Lower lobe of right lung (tissue), 2 donors: Measurements from ENCODE around the gene RAP1GAP. TPM values are rescaled to one million over a fixed set of nuclear protein-coding genes. Genes with fewer than 3 reads are reported as not detected.

ENCODE experiments used
- ATAC-seq, 2 donors: fragments of 200-7000 bp; cut with Tn5 transposase; one replicate each; pipeline ENCODE4 v1.9.1; 2020 to 2022; ENCODE audit warnings: mild to moderate bottlenecking in 2 of 2, moderate library complexity in 2 of 2
- DNase-seq: peaks from one replicate; pipeline ENCODE4 v3.0.0-alpha.2; 2020
- H3K27ac ChIP-seq: fragments of 200-600 bp; one replicate; pipeline ENCODE4 v1.8.0; 2022
- H3K27me3 ChIP-seq: fragments of 200-600 bp; one replicate; pipeline ENCODE4 v1.8.0; 2022; ENCODE audit warnings: low read depth
- H3K36me3 ChIP-seq: fragments of 200-600 bp; one replicate; pipeline ENCODE4 v1.8.0; 2022; ENCODE audit warnings: mild to moderate bottlenecking
- H3K4me1 ChIP-seq: fragments of 200-600 bp; one replicate; pipeline ENCODE4 v1.8.0; 2022
- H3K4me3 ChIP-seq: fragments of 200-600 bp; one replicate; pipeline ENCODE4 v1.8.0; 2022; ENCODE audit warnings: mild to moderate bottlenecking
- H3K9me3 ChIP-seq: fragments of 200-600 bp; one replicate; pipeline ENCODE4 v1.8.0; 2022
- intact Hi-C: fragments of 100-400 bp; cut with DNase I; formaldehyde crosslinking; loops from one replicate; pipeline ENCODE4 v1.11.0; 2022
- total RNA-seq: library from RNA; stranded (reverse); fragmentation: NEBNext Ultra II Directional; extraction: Animal tissue kit (Norgen Biotek cat#: 25700); gene quantifications from one replicate; pipeline ENCODE4 v1.2.1, GENCODE V29; 2021
- TF ChIP-seq, protein P1 (sequence below): fragments of 200-600 bp; IDR thresholded peaks from one replicate; pipeline ENCODE4 v1.8.0; 2022; ENCODE audit warnings: antibody characterized with exemption, mild to moderate bottlenecking
- donor health status: DM: no; HTN: yes; CAD: no; lungs with severe emphysema.

The RAP1GAP gene
- total RNA-seq, 1 donor from 2014 or later, result 33.7 TPM

DNA sequence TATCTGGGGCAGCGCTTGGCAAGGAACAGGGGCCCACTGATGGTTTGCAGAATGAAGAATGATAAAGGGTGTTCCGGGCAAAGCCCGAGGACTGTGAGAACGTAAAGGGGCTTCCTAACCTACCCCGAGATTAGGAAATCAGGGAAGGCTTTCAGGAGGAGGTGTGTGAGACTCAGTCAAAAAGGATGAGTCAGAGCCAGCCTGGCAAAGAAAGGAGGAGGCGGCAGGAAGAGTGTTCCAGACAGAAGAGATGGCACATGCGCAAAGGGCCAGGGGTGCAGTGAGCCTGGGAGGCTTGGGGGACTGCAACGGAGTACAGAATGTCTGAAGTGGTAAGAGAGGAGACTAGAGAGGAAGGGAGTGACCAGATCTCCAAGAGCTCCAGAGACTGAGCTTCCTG lies 70.3 kb downstream of the RAP1GAP start:
- TF ChIP-seq, protein P1, sequence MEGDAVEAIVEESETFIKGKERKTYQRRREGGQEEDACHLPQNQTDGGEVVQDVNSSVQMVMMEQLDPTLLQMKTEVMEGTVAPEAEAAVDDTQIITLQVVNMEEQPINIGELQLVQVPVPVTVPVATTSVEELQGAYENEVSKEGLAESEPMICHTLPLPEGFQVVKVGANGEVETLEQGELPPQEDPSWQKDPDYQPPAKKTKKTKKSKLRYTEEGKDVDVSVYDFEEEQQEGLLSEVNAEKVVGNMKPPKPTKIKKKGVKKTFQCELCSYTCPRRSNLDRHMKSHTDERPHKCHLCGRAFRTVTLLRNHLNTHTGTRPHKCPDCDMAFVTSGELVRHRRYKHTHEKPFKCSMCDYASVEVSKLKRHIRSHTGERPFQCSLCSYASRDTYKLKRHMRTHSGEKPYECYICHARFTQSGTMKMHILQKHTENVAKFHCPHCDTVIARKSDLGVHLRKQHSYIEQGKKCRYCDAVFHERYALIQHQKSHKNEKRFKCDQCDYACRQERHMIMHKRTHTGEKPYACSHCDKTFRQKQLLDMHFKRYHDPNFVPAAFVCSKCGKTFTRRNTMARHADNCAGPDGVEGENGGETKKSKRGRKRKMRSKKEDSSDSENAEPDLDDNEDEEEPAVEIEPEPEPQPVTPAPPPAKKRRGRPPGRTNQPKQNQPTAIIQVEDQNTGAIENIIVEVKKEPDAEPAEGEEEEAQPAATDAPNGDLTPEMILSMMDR, result no peak
- Histone ChIP-seq H3K27ac (no peak overlapping the region), H3K27me3 (peaks cover 6% of the 10 kb centered on the region), H3K4me1 (no peaks in the 10 kb centered on the region), H3K36me3 (peaks cover 12% of the 10 kb centered on the region), H3K9me3 (no peaks in the 10 kb centered on the region), H3K4me3 (no peak overlapping the region)
- ATAC-seq (no peak), DNase-seq (no peak)
- intact Hi-C loops, result no loop called here

- H3K27ac ChIP-seq, result no peak overlapping the region
- peaks cover 6% of the 10 kb centered on the region for H3K27me3 ChIP-seq
- TF ChIP-seq, protein P1, result no peak
- no peaks in the 10 kb centered on the region for H3K4me1 ChIP-seq
- no peaks in the 10 kb centered on the region for H3K9me3 ChIP-seq
- no peak for DNase-seq
- intact Hi-C loops, result no loop called here
- H3K36me3 ChIP-seq, result peaks cover 12% of the 10 kb centered on the region
- no peak overlapping the region for H3K4me3 ChIP-seq
- no peak for ATAC-seq
These were observed 70.7 kb downstream of the RAP1GAP start for GRCh38 chr1:21598417-21598816.

- peaks cover 6% of the 10 kb centered on the region for H3K27me3 ChIP-seq
- no peaks in the 10 kb centered on the region for H3K4me1 ChIP-seq
- DNase-seq, result no peak
- H3K9me3 ChIP-seq, result no peaks in the 10 kb centered on the region
- no peak for ATAC-seq
- H3K4me3 ChIP-seq, result no peak overlapping the region
- TF ChIP-seq, protein P1, result no peak
- H3K36me3 ChIP-seq, result peaks cover 12% of the 10 kb centered on the region
- H3K27ac ChIP-seq, result no peak overlapping the region
- intact Hi-C loops, result no loop called here
These were observed 71.4 kb downstream of the RAP1GAP start for GRCh38 chr1:21597753-21598152.

DNA sequence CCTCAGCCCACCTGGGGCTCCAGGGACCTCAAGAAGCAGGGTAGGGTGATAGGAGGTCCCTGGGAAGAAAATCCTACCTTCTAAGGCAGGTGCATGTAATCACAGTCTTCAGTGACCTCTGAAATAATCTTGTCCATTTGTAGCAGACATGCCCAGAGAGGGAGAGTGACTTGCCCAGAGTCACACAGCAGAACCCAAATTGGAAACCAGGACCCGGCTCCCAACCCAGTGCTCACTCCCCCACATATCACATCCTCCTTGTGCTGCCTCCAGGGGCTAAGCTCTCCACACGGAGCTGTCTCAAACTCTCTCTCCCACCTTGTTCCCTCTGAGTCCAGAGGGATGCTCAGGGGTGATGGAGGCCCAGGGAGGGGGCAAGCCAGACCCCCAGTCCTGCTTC lies 72.5 kb downstream of the RAP1GAP start:
- peaks cover 12% of the 10 kb centered on the region for H3K36me3 ChIP-seq
- TF ChIP-seq, protein P1, result no peak
- intact Hi-C loops, result no loop called here
- H3K4me3 ChIP-seq, result no peak overlapping the region
- no peaks in the 10 kb centered on the region for H3K9me3 ChIP-seq
- H3K4me1 ChIP-seq, result no peaks in the 10 kb centered on the region
- H3K27ac ChIP-seq, result no peak overlapping the region
- ATAC-seq, result no peak
- DNase-seq, result no peak
- peaks cover 4% of the 10 kb centered on the region for H3K27me3 ChIP-seq

DNA sequence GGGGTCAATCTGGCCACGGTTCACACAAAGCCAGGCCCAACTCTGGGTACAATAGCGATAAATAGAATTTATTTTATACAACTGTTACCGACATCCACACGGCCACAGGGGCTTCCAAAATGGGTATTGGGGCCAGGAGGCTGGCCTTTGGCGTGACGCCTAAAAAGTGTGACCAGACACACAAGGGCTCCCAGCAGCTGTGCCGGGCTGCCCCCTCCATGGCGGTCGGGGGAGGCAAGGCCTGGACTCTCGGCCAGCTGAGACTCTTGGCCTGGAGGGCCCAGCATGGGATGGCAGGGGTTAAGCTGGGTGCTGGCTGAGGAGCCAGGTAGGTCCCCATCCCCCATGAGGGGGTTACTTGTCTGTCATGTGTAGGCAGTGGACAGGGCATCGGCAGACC lies 73.0 kb downstream of the RAP1GAP start:
- Histone ChIP-seq H3K9me3 (no peaks in the 10 kb centered on the region), H3K4me3 (no peak overlapping the region), H3K27me3 (peaks cover 4% of the 10 kb centered on the region), H3K27ac (no peak overlapping the region), H3K4me1 (no peaks in the 10 kb centered on the region), H3K36me3 (peaks cover 12% of the 10 kb centered on the region)
- TF ChIP-seq, protein P1, result no peak
- intact Hi-C loops, result no loop called here
- DNase-seq, result no peak
- ATAC-seq, result no peak
